A673 (cell line): ENCODE results near the gene ENTPD3. TPM values are rescaled to one million over a fixed set of nuclear protein-coding genes. Genes with fewer than 3 reads are reported as not detected.

Experiments
- BruUV-seq: library from RNA; stranded (reverse); fragments of 400-500 nt; replicated peaks from 2 replicates; lab custom pipeline; 2021; lab: Mats Ljungman, UMichigan
- CTCF ChIA-PET: fragments of 300-600 bp; sonication (Branson Sonifier 250); formaldehyde crosslinking; loops from one replicate; lab custom pipeline; 2022; ENCODE audit warnings: antibody characterized with exemption; lab: Charles Lee
- POLR2A ChIA-PET: fragments of 300-600 bp; sonication (Branson Sonifier 250); formaldehyde crosslinking; loops from one replicate; lab custom pipeline; 2022; ENCODE audit warnings: antibody characterized with exemption; ENCODE audit not compliant: low non-redundant PET; lab: Charles Lee
- DNase-seq: peaks from one replicate; pipeline ENCODE4 v3.0.0-alpha.2; 2015; ENCODE audit warnings: low spot score
- H3K27ac ChIP-seq: fragments of 200-600 bp; sonication (generic); 2 replicates; pipeline ENCODE4 v1.5.1; 2016; ENCODE audit warnings: mixed run types, low read depth, mild to moderate bottlenecking, mixed read lengths, antibody characterized with exemption, low read length; ENCODE audit not compliant: poor library complexity, severe bottlenecking
- H3K27me3 ChIP-seq: fragments of 200-600 bp; sonication (generic); replicated peaks from 2 replicates; pipeline ENCODE4 v1.6.1; 2017; ENCODE audit warnings: mixed run types, low read depth, mild to moderate bottlenecking, mixed read lengths, antibody characterized with exemption, low read length; ENCODE audit not compliant: insufficient read depth, poor library complexity
- H3K36me3 ChIP-seq: fragments of 200-600 bp; sonication (generic); 2 replicates; pipeline ENCODE4 v1.6.1; 2016; ENCODE audit warnings: mixed run types, mild to moderate bottlenecking, mixed read lengths, antibody characterized with exemption, low read length; ENCODE audit not compliant: insufficient read depth, poor library complexity, severe bottlenecking
- H3K4me1 ChIP-seq: fragments of 200-600 bp; sonication (generic); 2 replicates; pipeline ENCODE4 v1.6.1; 2017; ENCODE audit warnings: mixed run types, mild to moderate bottlenecking, mixed read lengths, antibody characterized with exemption, low read length; ENCODE audit not compliant: insufficient read depth, poor library complexity, severe bottlenecking
- H3K4me3 ChIP-seq: fragments of 200-600 bp; sonication (generic); 2 replicates; pipeline ENCODE4 v1.5.1; 2016; ENCODE audit warnings: low read depth, mixed run types, mild to moderate bottlenecking, mixed read lengths, low read length; ENCODE audit not compliant: poor library complexity, severe bottlenecking
- H3K9me3 ChIP-seq: fragments of 200-600 bp; sonication (generic); 2 replicates; pipeline ENCODE4 v1.6.1; 2016; ENCODE audit warnings: mixed run types, low read depth, mild to moderate bottlenecking, mixed read lengths, antibody characterized with exemption, low read length; ENCODE audit not compliant: poor library complexity, severe bottlenecking
- CTCF ChIP-seq: fragments of 300-800, 200-600 bp; sonication (generic); conservative IDR thresholded peaks from 2 replicates; pipeline ENCODE4 v1.5.1; 2017; ENCODE audit warnings: low read depth, mild to moderate bottlenecking, antibody characterized with exemption, low read length, moderate library complexity, mixed read lengths
- EZH2 ChIP-seq: fragments of 200-600 bp; sonication (generic); IDR thresholded peaks from 2 replicates; pipeline ENCODE4 v1.6.1; 2017; ENCODE audit warnings: borderline replicate concordance, low read depth, mild to moderate bottlenecking, mixed read lengths, antibody characterized with exemption, low read length; ENCODE audit not compliant: poor library complexity, severe bottlenecking
- intact Hi-C: fragments of 100-400 bp; cut with micrococcal nuclease; formaldehyde crosslinking; loops from one replicate; pipeline ENCODE4 v1.10.0; 2022; ENCODE audit not compliant: unreplicated experiment
- total RNA-seq: library from RNA; stranded (reverse); gene quantifications from 2 replicates; pipeline ENCODE4 v1.2.3, GENCODE V29; 2021

ENTPD3 gene
- total RNA-seq, 1 experiment from 2014 or later, result 0.54 TPM

GRCh38 chr3:40386213-40386612 lies 771 bp upstream of the ENTPD3 start:
- Histone ChIP-seq H3K27ac (no peak overlapping the region), H3K9me3 (no peaks in the 10 kb centered on the region), H3K36me3 (no peaks in the 10 kb centered on the region), H3K4me1 (no peaks in the 10 kb centered on the region), H3K27me3 (no peaks in the 10 kb centered on the region), H3K4me3 (no peak overlapping the region)
- DNase-seq, result no peak
- TF ChIP-seq EZH2 (no peak), CTCF (no peak)
- intact Hi-C loops, result no loop called here
- ChIA-PET POLR2A (no interaction called here), CTCF (no interaction called here)
- BruUV-seq, result no TSS peak

GRCh38 chr3:40387895-40388254 lies 891 bp downstream of the ENTPD3 start:
- H3K4me1 ChIP-seq, result no peaks in the 10 kb centered on the region
- intact Hi-C loops, result no loop called here
- ChIA-PET CTCF (no interaction called here), POLR2A (no interaction called here)
- H3K27me3 ChIP-seq, result no peaks in the 10 kb centered on the region
- H3K4me3 ChIP-seq, result peak overlapping the region; percentile 35
- TF ChIP-seq CTCF, result no peak
- H3K9me3 ChIP-seq, result no peaks in the 10 kb centered on the region
- no peak for DNase-seq
- no TSS peak for BruUV-seq
- no peak overlapping the region for H3K27ac ChIP-seq
- no peaks in the 10 kb centered on the region for H3K36me3 ChIP-seq

- no TSS peak for BruUV-seq
- POLR2A ChIA-PET, result no interaction called here
Observed at GRCh38 chr3:40396406-40396805, 9.4 kb downstream of the ENTPD3 start.

More at GRCh38 chr3:40396406-40396805, 9.4 kb downstream of the ENTPD3 start:
- TF ChIP-seq EZH2 (no peak), CTCF (0 out of 2 replicates have a peak, but pooled peaks have one; percentile 18)
- DNase-seq, result no peak
- no peaks in the 10 kb centered on the region for H3K9me3 ChIP-seq
- CTCF ChIA-PET, result no interaction called here
- peak overlapping the region; percentile 65 for H3K27ac ChIP-seq
- H3K4me3 ChIP-seq, result no peak overlapping the region
- H3K36me3 ChIP-seq, result no peaks in the 10 kb centered on the region
- intact Hi-C loops, result no loop called here
- peaks cover 6% of the 10 kb centered on the region for H3K4me1 ChIP-seq
- no peaks in the 10 kb centered on the region for H3K27me3 ChIP-seq
